HG03045 (cell line): ENCODE measurements around the gene XRN1.
A peak's percentile ranks its signal among the peaks of the same experiment; 100 is the strongest.
"Not testable (repeated sequence)": the region's sequence is repeated elsewhere in the genome, so short reads cannot be mapped to it uniquely, and the experiment has no call there.

Experiments
- ATAC-seq: cut with Tn5 transposase; IDR thresholded peaks from one replicate; pipeline ENCODE4 v1.9.1; 2021; ENCODE audit warnings: mild to moderate bottlenecking, moderate library complexity; ENCODE audit not compliant: unreplicated experiment

The XRN1 gene

GRCh38 chr3:142447852-142448823, at the start of gene XRN1:
Gene XRN1 (minus strand): TSS chr3:142448037. CDS start chr3:142447944, 93 bp downstream.
- ATAC-seq: peak; percentile 89

DNA sequence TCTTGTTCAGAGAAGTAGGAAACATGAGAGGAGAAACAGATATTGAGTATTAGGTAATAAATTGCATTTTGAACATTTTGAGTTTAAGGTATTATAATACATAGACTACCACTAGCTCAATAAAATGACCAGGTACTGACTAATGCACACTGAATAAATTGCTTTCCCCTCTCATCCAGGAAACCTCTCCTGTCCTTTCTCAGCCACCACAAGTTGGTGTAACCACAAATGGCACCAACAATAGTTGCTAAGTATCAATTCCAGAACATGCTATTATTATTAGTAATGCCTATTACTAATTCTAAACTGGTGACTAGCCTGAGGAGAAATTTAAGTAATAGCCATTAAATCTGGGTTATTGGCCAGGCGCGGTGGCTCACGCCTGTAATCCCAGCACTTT, 47.3 kb upstream of the XRN1 start:
- ATAC-seq: no peak

- no peak for ATAC-seq
Measured at GRCh38 chr3:142492184-142492583, 44.3 kb upstream of the XRN1 start.

DNA sequence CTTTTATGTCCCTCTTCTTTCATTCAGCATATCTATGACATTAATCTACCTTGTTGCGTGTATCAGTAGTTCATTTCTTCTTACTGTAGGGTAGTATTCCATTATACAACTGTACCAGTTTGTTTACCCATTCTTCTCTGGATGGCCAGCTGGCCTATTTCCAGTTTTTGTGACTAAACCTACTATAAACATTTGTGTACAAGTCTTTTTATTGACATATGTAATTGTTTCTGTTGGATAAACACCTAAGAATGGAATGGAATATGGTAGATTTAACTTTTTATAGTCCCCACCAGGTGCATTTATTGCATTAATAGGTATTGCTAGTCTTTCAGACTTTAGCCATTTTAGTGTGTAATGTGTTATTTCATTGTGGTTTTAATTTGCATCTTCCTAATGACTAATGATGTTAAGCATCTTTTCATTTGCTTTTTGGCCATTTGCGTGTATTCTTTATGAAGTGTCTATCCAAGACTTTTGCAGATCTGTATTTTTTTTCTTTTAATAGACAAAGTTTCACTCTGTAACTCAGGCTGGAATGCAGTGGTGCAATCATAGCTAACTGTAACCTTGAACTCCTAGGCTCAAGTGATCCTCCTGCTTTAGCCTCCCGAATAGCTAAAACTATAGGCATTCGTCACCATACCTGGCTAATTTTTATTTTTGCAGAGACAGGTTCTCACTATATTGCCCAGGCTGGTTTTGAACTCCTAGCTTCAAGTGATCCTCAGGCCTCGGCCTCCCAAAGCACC, 41.9 kb upstream of the XRN1 start:
- ATAC-seq: no peak

DNA sequence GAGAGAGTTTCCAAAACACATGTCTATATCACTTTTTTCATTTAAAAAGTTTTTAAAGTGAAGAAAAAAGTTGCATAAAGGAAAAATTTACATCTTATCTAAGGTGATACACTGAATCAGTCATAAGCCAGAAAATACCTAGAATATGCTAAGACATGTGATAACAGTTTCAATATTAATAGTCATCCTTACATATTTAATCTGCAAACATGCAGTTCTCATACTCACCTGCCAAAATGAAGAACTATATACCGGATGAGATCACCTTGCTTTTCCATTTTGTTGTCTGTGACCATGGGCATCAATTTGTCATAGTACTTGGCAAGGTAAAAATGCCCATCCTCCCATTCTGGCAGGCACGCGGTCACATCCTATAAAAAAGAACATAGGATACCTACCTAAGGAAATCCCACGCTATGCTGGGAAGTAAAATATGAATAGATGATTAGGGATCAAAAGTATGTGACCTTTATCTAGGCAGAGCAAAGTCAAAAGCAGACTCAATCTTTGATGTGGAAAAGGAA, 37.1 kb upstream of the XRN1 start:
- no peak for ATAC-seq

DNA sequence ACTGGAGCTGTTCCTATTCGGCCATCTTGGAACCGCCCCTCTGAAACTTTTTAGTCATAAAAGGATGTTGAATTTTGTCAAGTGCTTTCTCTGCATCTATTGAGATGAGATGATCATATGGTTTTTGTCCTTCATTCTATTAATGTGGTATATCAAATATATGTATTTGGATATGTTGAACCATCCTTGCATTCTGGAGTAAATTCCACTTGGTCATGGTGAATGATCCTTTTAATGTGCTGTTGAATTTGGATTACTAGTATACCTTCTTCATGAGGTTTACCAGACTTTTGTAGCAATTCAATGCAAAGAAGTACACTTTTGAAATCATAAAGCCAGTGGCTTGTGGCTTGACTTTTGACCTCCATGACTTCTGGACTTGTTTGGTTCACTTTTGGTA, 33.4 kb upstream of the XRN1 start:
- no peak for ATAC-seq

- no peak for ATAC-seq
Measured at GRCh38 chr3:142470826-142471225, 23.0 kb upstream of the XRN1 start.

GRCh38 chr3:142468456-142468855, 20.6 kb upstream of the XRN1 start:
- no peak for ATAC-seq

DNA sequence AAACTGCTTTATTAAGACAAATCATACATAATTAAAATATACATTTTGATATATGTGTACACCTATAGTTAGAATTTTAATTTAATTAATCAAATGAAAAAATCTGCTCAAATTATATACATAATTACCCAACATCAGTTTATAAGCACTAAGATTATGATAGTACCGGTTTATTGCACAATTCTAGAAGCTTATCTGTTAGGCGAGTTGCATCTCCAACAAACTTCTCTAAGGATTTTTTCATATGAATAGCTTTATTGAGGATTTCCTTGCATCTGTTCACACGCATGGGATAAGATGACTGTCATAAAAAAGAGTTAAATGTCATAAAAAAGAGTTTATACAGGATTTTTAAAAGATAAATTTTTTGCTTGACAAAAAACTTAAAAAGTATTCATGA, 19.9 kb upstream of the XRN1 start:
- ATAC-seq: no peak

DNA sequence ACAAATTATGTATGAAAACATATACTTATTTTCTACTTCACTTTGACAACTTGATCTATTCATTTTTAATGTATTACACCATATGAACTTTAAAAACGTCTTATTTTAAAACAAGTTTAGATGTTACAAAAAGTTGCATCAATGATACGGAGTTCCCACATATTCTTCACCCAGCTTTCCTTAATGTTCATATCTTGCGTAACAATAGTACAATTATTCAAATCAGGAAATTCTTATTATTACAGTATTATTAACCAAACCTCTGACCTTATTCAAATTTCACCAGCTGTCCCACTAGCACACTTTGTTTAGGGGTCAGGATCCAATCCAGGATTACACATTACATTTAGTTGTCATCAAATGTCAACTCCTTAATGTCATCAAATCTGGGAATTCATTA, 12.9 kb upstream of the XRN1 start:
- ATAC-seq: no peak

DNA sequence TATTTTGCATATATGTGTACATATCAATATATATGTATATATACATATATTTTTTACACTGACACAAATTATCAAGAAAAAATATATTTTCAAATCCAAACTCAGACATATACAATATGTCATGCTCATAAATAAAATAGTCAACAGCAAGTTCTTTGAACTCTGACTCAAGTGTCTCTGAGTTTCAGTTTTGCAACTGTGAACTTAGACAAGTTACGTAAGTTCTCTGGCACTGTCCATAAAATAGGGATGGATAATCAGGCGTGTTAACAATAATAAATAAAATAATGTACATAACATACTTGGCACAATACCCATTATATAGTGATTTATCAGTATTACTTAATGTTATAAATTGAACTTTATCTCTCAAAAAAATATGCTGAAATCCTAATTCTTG, 12.1 kb upstream of the XRN1 start:
- no peak for ATAC-seq

- no peak for ATAC-seq
Measured at GRCh38 chr3:142459096-142459495, 11.3 kb upstream of the XRN1 start.

- ATAC-seq: no peak
Measured at GRCh38 chr3:142450881-142451280, 3.0 kb upstream of the XRN1 start.

DNA sequence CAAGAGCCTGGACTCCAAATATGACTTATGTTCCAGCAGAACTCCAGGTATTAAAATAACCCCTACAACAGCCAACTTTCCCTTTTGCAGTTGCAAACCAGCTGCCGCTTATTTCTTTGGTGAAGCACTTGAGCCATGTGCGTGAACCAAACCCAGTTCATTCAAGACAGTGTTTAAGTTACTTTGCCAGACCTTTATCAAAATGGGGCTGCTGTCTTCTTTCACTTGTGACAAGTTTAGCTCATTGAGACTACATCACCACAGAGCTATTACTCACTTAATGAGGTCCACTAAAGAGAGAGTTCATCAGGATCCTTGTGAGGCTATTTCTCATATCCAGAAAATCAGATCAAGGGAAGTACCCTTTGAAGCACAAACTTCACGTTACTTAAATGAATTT, 2.4 kb upstream of the XRN1 start:
- no peak for ATAC-seq

GRCh38 chr3:142447301-142447851, 461 bp downstream of the XRN1 start:
- peak; percentile 29 for ATAC-seq

GRCh38 chr3:142445816-142446254, 2.0 kb downstream of the XRN1 start:
- peak; percentile 41 for ATAC-seq

DNA sequence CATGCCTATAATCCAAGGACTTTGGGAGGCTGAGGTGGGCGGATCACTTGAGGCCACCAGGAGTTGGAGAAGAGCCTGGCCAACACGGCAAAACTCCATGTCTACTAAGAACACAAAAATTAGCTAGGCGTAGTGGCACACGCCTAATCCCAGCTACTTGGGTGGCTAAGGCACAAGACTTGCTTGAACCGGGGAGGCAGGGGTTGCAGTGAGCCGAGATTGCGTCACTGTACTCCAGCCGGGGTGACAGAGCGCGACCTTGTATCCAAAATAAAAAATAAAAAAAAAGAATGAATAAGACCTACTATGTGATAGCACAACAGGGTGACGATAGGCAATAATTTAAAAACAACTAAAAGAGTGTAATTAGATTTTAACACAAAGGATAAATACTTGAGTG, 3.5 kb downstream of the XRN1 start:
- no peak for ATAC-seq

DNA sequence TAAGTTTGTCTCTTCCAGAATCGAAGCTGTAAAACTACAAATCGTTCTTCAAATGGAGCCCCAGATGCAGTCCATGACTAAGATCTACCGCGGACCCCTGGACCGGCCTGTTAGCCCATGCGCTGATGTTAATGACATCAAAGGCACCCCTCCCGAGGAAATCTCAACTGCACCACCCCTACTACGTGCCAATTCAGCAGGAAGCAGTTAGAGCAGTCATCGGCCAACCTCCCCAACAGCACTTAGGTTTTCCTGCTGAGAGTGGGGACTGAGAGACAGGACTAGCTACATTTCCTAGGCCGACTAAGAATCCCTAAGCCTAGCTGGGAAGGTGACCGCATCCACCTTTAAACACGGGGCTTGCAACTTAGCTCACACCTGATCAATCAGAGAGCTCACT, 4.8 kb downstream of the XRN1 start:
- not testable (repeated sequence) for ATAC-seq

DNA sequence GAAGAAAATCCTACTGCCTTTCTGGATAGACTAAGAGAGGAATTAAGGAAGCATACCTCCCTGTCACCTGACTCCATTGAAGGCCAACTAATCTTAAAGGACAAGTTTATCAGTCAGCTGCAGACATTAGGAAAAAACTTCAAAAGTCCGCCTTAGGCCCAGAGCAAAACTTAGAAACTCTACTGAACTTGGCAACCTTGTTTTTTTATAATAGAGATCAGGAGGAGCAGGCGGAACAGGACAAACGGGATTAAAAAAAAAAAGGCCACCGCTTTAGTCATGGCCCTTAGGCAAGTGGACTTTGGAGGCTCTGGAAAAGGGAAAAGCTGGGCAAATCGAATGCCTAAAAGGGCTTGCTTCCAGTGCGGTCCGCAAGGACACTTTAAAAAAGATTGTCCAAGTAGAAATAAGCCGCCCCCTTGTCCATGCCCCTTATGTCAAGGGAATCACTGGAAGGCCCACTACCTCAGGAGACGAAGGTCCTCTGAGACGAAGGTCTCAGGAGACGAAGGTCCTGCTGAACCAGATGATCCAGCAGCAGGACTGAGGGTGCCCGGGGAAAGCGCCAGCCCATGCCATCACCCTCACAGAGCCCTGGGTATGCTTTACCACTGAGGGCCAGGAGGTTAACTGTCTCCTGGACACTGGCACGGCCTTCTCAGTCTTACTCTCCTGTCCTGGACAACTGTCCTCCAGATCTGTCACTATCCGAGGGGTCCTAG, 8.2 kb downstream of the XRN1 start:
- ATAC-seq: not testable (repeated sequence)

- ATAC-seq: not testable (repeated sequence)
Measured at GRCh38 chr3:142438096-142438495, 9.7 kb downstream of the XRN1 start.
